WTC11 (cell line): ENCODE results near the gene NRXN2. TPM values are rescaled to one million over a fixed set of nuclear protein-coding genes. Genes with fewer than 3 reads are reported as not detected.

Source experiments
- ATAC-seq: fragments of 200-7000 bp; cut with Tn5 transposase; 2 replicates; pipeline ENCODE4 v1.10.0; 2021; ENCODE audit warnings: mild to moderate bottlenecking, moderate library complexity
- CTCF ChIA-PET: fragments of 300-600 bp; sonication (Branson Sonifier 250); formaldehyde crosslinking; loops from one replicate; lab custom pipeline; 2021; ENCODE audit warnings: antibody characterized with exemption; lab: Charles Lee
- POLR2A ChIA-PET: fragments of 350-600 bp; sonication (Branson Sonifier 250); formaldehyde crosslinking; loops from one replicate; lab custom pipeline; 2021; ENCODE audit warnings: antibody characterized with exemption; lab: Charles Lee
- DNase-seq: peaks from one replicate; pipeline ENCODE4 v3.0.0; 2021; ENCODE audit warnings: low spot score
- H3K27ac Mint-ChIP-seq: 2 replicates; pipeline ENCODE4 v1.8.0; 2021; ENCODE audit warnings: mixed read lengths
- H3K27me3 Mint-ChIP-seq: 2 replicates; pipeline ENCODE4 v1.8.0; 2021; ENCODE audit warnings: low read depth, mild to moderate bottlenecking, moderate library complexity, mixed read lengths
- H3K36me3 Mint-ChIP-seq: 2 replicates; pipeline ENCODE4 v1.8.0; 2021; ENCODE audit warnings: mixed read lengths
- H3K4me1 Mint-ChIP-seq: 2 replicates; pipeline ENCODE4 v1.8.0; 2022; ENCODE audit warnings: mixed read lengths
- H3K4me3 Mint-ChIP-seq: 2 replicates; pipeline ENCODE4 v1.8.0; 2021; ENCODE audit warnings: mild to moderate bottlenecking, moderate library complexity, mixed read lengths
- H3K9me3 Mint-ChIP-seq: 2 replicates; pipeline ENCODE4 v1.8.0; 2021; ENCODE audit warnings: mixed read lengths
- ETV6 ChIP-seq: sonication (generic); formaldehyde crosslinking; IDR thresholded peaks from 2 replicates; pipeline ENCODE4 v1.8.1; 2022; ENCODE audit warnings: mild to moderate bottlenecking, missing genetic modification reagents
- FOXP1 ChIP-seq: sonication (generic); formaldehyde crosslinking; IDR thresholded peaks from 2 replicates; pipeline ENCODE4 v1.8.0; 2022; ENCODE audit warnings: missing genetic modification reagents, mild to moderate bottlenecking, moderate library complexity, borderline replicate concordance
- GRHL2 ChIP-seq: fragments of 250-450 bp; sonication (Bioruptor Pico); IDR thresholded peaks from 2 replicates; pipeline ENCODE4 v1.8.0; 2022; ENCODE audit warnings: mild to moderate bottlenecking, moderate library complexity; ENCODE audit not compliant: insufficient replicate concordance, severe bottlenecking
- IRF2 ChIP-seq: sonication (generic); formaldehyde crosslinking; IDR thresholded peaks from 2 replicates; pipeline ENCODE4 v1.8.0; 2022; ENCODE audit warnings: low read depth, missing genetic modification reagents, borderline replicate concordance
- MLX ChIP-seq: sonication (generic); formaldehyde crosslinking; IDR thresholded peaks from 2 replicates; pipeline ENCODE4 v1.8.1; 2023; ENCODE audit warnings: mild to moderate bottlenecking, missing genetic modification reagents, moderate library complexity
- NFATC4 ChIP-seq: fragments of 250-450 bp; sonication (Bioruptor Pico); IDR thresholded peaks from 2 replicates; pipeline ENCODE4 v1.9.0; 2021; ENCODE audit warnings: mild to moderate bottlenecking
- PREB ChIP-seq: sonication (generic); formaldehyde crosslinking; IDR thresholded peaks from 2 replicates; pipeline ENCODE4 v1.8.1; 2022; ENCODE audit warnings: mild to moderate bottlenecking, missing genetic modification reagents, moderate library complexity, borderline replicate concordance
- TCF7 ChIP-seq: sonication (generic); formaldehyde crosslinking; IDR thresholded peaks from 2 replicates; pipeline ENCODE4 v1.8.0; 2022; ENCODE audit warnings: mild to moderate bottlenecking, low read depth, missing genetic modification reagents, moderate library complexity
- ZMAT4 ChIP-seq: fragments of 250-450 bp; sonication (Bioruptor Pico); IDR thresholded peaks from 2 replicates; pipeline ENCODE4 v1.9.0; 2021; ENCODE audit warnings: mild to moderate bottlenecking
- ZNF138 ChIP-seq: sonication (generic); formaldehyde crosslinking; conservative IDR thresholded peaks from 2 replicates; pipeline ENCODE4 v1.8.1; 2022; ENCODE audit warnings: mild to moderate bottlenecking, moderate library complexity, missing genetic modification reagents
- ZNF232 ChIP-seq: sonication (generic); formaldehyde crosslinking; IDR thresholded peaks from 2 replicates; pipeline ENCODE4 v1.8.0; 2022; ENCODE audit warnings: mild to moderate bottlenecking, missing genetic modification reagents
- ZNF281 ChIP-seq: sonication (generic); formaldehyde crosslinking; IDR thresholded peaks from 2 replicates; pipeline ENCODE4 v1.8.0; 2023; ENCODE audit warnings: mild to moderate bottlenecking, missing genetic modification reagents
- ZNF317 ChIP-seq: sonication (generic); formaldehyde crosslinking; IDR thresholded peaks from 2 replicates; pipeline ENCODE4 v1.8.1; 2023; ENCODE audit warnings: low read depth, mild to moderate bottlenecking, moderate library complexity, missing genetic modification reagents, borderline replicate concordance
- total RNA-seq: library from RNA; stranded (reverse); gene quantifications from 3 replicates; pipeline ENCODE4 v1.2.3, GENCODE V29; 2021

Gene NRXN2
- total RNA-seq, 1 experiment from 2014 or later: 8.6 TPM

GRCh38 chr11:64726211-64726641 is 3.2 kb upstream of the NRXN2 start:
- Mint-ChIP-seq H3K36me3 (peaks cover 10% of the 10 kb centered on the region; the same call in 1 of the 2 replicates), H3K27ac (peak overlapping the region; percentile 48), H3K4me1 (peaks cover 54% of the 10 kb centered on the region), H3K9me3 (no peaks in the 10 kb centered on the region), H3K27me3 (peaks cover 31% of the 10 kb centered on the region), H3K4me3 (no peak overlapping the region)
- 0 out of 2 replicates have a peak, but pooled peaks have one; percentile 1 for ATAC-seq
- DNase-seq: no peak
- 0 out of 2 replicates have a peak, but pooled peaks have one; percentile 19 for TF ChIP-seq ZNF281 (CRISPR knock-in tag)
- TF ChIP-seq ETV6 (CRISPR knock-in tag): peak; percentile 31; the same call in 1 of the 2 replicates
- no peak for TF ChIP-seq ZMAT4
- ChIA-PET CTCF (interaction anchor here (0.9 to 4.9 kb wide), 14 partner anchors 9 to 277 kb away, joined by 3 to 43 read pairs (median 4); partner anchors contain the start of gene RASGRP2), POLR2A (interaction anchor here (0.6 kb wide), 1 partner anchor 90 kb away, joined by 3 read pairs; no protein-coding TSS in a partner anchor)

- Mint-ChIP-seq H3K27me3 (peaks cover 35% of the 10 kb centered on the region), H3K27ac (no peak overlapping the region; the same call in 1 of the 2 replicates), H3K9me3 (no peaks in the 10 kb centered on the region), H3K36me3 (peaks cover 10% of the 10 kb centered on the region; the same call in 1 of the 2 replicates), H3K4me3 (no peak overlapping the region), H3K4me1 (peaks cover 48% of the 10 kb centered on the region)
- ChIA-PET CTCF (interaction anchor here (0.6 to 4.9 kb wide), 12 partner anchors 11 to 371 kb away, joined by 3 to 43 read pairs (median 4); partner anchors contain the start of gene RASGRP2), POLR2A (no interaction called here)
- DNase-seq (no peak), ATAC-seq (no peak)
- TF ChIP-seq FOXP1 (CRISPR knock-in tag) (no peak), ZNF317 (no peak), PREB (no peak)
Measured at GRCh38 chr11:64724863-64725532, 2.0 kb upstream of the NRXN2 start.

- DNase-seq: no peak
- no peak overlapping the region for H3K27ac Mint-ChIP-seq
- peaks cover 7% of the 10 kb centered on the region; the same call in 1 of the 2 replicates for H3K36me3 Mint-ChIP-seq
- ATAC-seq: no peak
- POLR2A ChIA-PET: no interaction called here
- H3K27me3 Mint-ChIP-seq: peaks cover 41% of the 10 kb centered on the region
- peaks cover 44% of the 10 kb centered on the region for H3K4me1 Mint-ChIP-seq
- no peak for TF ChIP-seq GRHL2
- no peaks in the 10 kb centered on the region for H3K9me3 Mint-ChIP-seq
- CTCF ChIA-PET: interaction anchor here (1.0 to 4.9 kb wide), 2 partner anchors 14 to 19 kb away, joined by 3 to 43 read pairs; partner anchors contain the start of gene RASGRP2
- H3K4me3 Mint-ChIP-seq: peak overlapping the region; percentile 39
Measured at GRCh38 chr11:64723907-64724862, 1.2 kb upstream of the NRXN2 start.

GRCh38 chr11:64722141-64723065 is 594 bp downstream of the NRXN2 start:
- H3K27ac Mint-ChIP-seq: no peak overlapping the region
- peaks cover 45% of the 10 kb centered on the region for H3K4me1 Mint-ChIP-seq
- peaks cover 57% of the 10 kb centered on the region for H3K27me3 Mint-ChIP-seq
- DNase-seq (no peak), ATAC-seq (no peak)
- TF ChIP-seq IRF2 (CRISPR knock-in tag) (no peak), TCF7 (no peak), ZNF138 (CRISPR knock-in tag) (no peak), NFATC4 (CRISPR knock-in tag) (no peak), GRHL2 (no peak), MLX (CRISPR knock-in tag) (no peak), ZNF232 (CRISPR knock-in tag) (no peak)
- ChIA-PET CTCF (interaction anchor here (0.6 to 2.8 kb wide), 15 partner anchors 18 to 292 kb away, joined by 3 to 33 read pairs (median 4); partner anchors contain the start of genes ARL2, PYGM and RASGRP2), POLR2A (interaction anchor here (0.6 kb wide), 1 partner anchor 24 kb away, joined by 5 read pairs; no protein-coding TSS in a partner anchor)
- H3K9me3 Mint-ChIP-seq: no peaks in the 10 kb centered on the region
- no peaks in the 10 kb centered on the region for H3K36me3 Mint-ChIP-seq
- peak overlapping the region; percentile 46; the same call in 1 of the 2 replicates for H3K4me3 Mint-ChIP-seq
